HG03108 (cell line): Measurements from ENCODE around the gene SBNO1.
"Not testable (repeated sequence)": the region's sequence is repeated elsewhere in the genome, so short reads cannot be mapped to it uniquely, and the experiment has no call there.

ENCODE experiments used
- ATAC-seq: cut with Tn5 transposase; IDR thresholded peaks from one replicate; pipeline ENCODE4 v1.9.1; 2021; ENCODE audit warnings: moderate library complexity; ENCODE audit not compliant: unreplicated experiment

The SBNO1 gene

GRCh38 chr12:123356159-123356670 is 8.4 kb downstream of the SBNO1 start:
- ATAC-seq = no peak

GRCh38 chr12:123354600-123354999 is 10.0 kb downstream of the SBNO1 start:
- ATAC-seq = no peak

- no peak for ATAC-seq
These were observed 13.3 kb downstream of the SBNO1 start for GRCh38 chr12:123351349-123351748.

- no peak for ATAC-seq
These were observed 17.7 kb downstream of the SBNO1 start for GRCh38 chr12:123346946-123347345.

- ATAC-seq = no peak
These were observed 20.6 kb downstream of the SBNO1 start for GRCh38 chr12:123344086-123344485.

- no peak for ATAC-seq
These were observed 27.6 kb downstream of the SBNO1 start for GRCh38 chr12:123337070-123337469.

- no peak for ATAC-seq
These were observed 28.1 kb downstream of the SBNO1 start for GRCh38 chr12:123336530-123336929.

- ATAC-seq = no peak
These were observed 29.2 kb downstream of the SBNO1 start for GRCh38 chr12:123335490-123335889.

GRCh38 chr12:123329799-123330198 is 34.8 kb downstream of the SBNO1 start:
- no peak for ATAC-seq

- no peak for ATAC-seq
These were observed 44.8 kb downstream of the SBNO1 start for GRCh38 chr12:123319826-123320225.

- ATAC-seq = no peak
These were observed 45.4 kb downstream of the SBNO1 start for GRCh38 chr12:123319273-123319672.

- not testable (repeated sequence) for ATAC-seq
These were observed 51.6 kb downstream of the SBNO1 start for GRCh38 chr12:123313046-123313445.

- no peak for ATAC-seq
These were observed 58.4 kb downstream of the SBNO1 start for GRCh38 chr12:123306200-123306599.

- ATAC-seq = no peak
These were observed 59.5 kb downstream of the SBNO1 start for GRCh38 chr12:123305136-123305535.

GRCh38 chr12:123293178-123293760 is 71.4 kb downstream of the SBNO1 start:
- no peak for ATAC-seq

- ATAC-seq = no peak
These were observed 74.7 kb downstream of the SBNO1 start for GRCh38 chr12:123289911-123290310.

GRCh38 chr12:123288751-123289346 is 75.8 kb downstream of the SBNO1 start:
- no peak for ATAC-seq

GRCh38 chr12:123286652-123287373 is 77.8 kb downstream of the SBNO1 start:
- ATAC-seq = no peak

GRCh38 chr12:123284669-123285068 is 80.0 kb downstream of the SBNO1 start:
- ATAC-seq = no peak

- ATAC-seq = no peak
These were observed 81.2 kb downstream of the SBNO1 start for GRCh38 chr12:123283461-123283860.

- ATAC-seq = no peak
These were observed 82.5 kb downstream of the SBNO1 start for GRCh38 chr12:123282111-123282510.

GRCh38 chr12:123280971-123281370 is 83.7 kb downstream of the SBNO1 start:
- ATAC-seq = no peak
